ENCODE results near the gene KLK7.
"Not testable (repeated sequence)": the region's sequence is repeated elsewhere in the genome, so short reads cannot be mapped to it uniquely, and the experiment has no call there.

KLK7 gene

GRCh38 chr19:50974702-50975556, 8.8 kb downstream of the KLK7 start:
- no peak for DNase-seq

DNA sequence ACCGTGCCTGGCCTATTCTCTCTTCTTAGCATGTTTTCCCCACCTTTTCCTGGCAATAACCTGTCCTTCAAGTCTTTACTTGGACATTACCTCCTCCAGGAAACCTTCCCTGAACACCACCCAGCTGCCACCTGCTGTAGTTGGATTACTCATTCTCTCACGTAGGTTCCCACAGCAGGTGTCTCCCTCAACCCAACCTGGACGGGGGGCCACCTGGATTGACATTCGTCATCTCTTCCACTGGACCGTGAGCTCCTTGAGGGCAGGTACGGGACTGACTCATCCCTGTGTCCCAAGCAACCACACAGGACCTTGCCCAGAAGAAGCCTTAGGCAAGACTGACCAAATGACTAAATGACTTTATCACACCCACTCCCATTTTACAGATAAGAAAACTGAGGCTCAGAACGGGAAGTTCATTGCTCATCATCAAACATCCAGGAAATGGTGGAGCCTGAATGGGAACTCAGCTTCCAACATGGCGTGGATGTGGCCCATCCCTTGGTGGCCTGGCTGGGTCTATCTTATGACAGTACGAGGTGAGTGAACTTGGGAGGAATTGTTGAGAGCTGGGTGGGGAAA, 10.8 kb downstream of the KLK7 start:
- no peak for DNase-seq

GRCh38 chr19:50969810-50970209, 13.9 kb downstream of the KLK7 start:
- DNase-seq: not testable (repeated sequence)

DNA sequence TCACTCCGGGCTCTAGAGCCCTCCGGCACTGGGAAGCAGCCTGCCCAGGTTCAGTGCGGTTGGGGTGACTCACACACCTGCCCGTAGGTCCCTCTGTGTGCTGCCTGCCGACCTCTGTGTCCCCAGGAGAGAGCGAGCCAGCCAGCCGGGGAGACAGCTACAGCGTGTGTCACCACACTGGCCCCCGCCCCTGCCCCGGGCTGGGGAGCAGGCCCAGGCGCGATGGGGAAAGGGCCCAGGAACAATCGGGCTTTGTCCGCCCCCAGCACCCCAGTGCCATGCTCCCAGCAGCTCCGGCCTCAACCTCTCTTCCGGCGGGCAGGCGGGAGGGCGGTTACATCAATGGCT, 14.3 kb downstream of the KLK7 start, which contains the start of gene KLK6:
Gene KLK6 (minus strand): TSS at position 179 of the 348 bp plus-strand sequence. CDS start 1,487 bp downstream, outside the sequence.
- no peak for DNase-seq

GRCh38 chr19:50968716-50969412, 14.9 kb downstream of the KLK7 start:
- no peak for DNase-seq

- DNase-seq: no peak
Measured at GRCh38 chr19:50967929-50968715, 15.6 kb downstream of the KLK7 start.

- no peak for DNase-seq
Measured at GRCh38 chr19:50964266-50964665, 19.5 kb downstream of the KLK7 start.

GRCh38 chr19:50963381-50963780, 20.3 kb downstream of the KLK7 start:
- DNase-seq: no peak

GRCh38 chr19:50962245-50962644, 21.5 kb downstream of the KLK7 start:
- DNase-seq: no peak

DNA sequence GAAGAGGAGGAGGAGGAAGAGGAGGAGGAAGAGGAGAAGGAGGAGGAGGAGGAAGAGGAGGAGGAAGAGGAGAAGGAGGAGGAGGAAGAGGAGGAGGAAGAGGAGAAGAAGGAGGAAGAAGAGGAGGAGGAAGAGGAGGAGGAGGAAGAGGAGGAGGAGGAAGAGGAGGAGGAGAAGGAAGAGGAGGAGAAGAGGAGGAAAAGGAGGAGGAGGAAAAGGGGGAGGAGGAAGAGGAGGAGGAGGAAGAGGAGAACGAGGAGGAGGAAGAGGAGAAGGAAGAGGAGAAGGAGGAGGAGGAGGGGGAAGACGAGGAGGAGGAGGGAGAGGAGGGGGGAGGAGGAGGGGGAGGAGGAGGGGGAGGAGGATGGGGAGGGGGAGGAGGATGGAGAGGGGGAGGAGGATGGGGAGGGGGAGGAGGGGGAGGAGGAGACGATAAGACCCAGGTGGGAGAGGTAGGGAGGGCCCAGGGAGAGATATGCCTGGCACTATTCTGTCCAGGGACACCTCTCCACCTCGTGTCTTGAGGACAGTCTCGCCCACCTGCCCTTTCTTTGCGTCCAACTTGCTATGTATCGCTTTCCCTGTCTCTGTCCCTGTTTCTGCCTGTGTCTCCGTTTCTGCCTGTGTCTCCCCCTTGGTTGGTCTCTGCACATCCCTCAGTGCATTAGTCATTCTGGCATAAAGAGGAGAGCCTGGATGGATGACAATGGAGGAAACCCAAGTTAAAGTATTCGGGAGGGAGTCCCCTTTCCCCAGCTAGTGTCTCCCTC, 23.8 kb downstream of the KLK7 start:
- DNase-seq: no peak

GRCh38 chr19:50957587-50957986, 26.1 kb downstream of the KLK7 start:
- DNase-seq: no peak

GRCh38 chr19:50952910-50953309, 30.8 kb downstream of the KLK7 start, which contains the start of gene KLK5:
Gene KLK5, minus strand, starts transcription at chr19:50953038. Its CDS starts 381 bp downstream, at chr19:50952657.
- DNase-seq: no peak

GRCh38 chr19:50949861-50950260, 33.9 kb downstream of the KLK7 start:
- no peak for DNase-seq

DNA sequence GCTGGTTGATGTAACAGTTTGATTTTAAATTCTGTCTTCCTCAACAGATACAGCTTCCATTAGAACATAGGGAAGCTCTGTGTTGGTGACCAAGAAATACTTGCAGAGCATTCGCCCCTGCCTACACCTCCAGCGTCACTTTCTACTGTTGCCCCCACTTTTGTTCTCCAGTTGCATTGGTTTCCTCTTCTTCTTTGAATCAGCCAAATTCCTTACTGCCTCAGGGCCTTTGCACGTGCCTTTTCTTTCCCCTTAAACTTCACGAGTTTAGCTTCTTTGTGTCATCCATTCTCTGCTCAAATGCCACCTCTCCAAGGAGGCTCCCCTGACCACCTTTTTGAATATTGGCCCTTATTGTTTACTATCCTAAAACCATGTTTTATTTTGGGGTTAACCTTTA, 36.6 kb downstream of the KLK7 start:
- no peak for DNase-seq

GRCh38 chr19:50944795-50945194, 38.9 kb downstream of the KLK7 start:
- no peak for DNase-seq

DNA sequence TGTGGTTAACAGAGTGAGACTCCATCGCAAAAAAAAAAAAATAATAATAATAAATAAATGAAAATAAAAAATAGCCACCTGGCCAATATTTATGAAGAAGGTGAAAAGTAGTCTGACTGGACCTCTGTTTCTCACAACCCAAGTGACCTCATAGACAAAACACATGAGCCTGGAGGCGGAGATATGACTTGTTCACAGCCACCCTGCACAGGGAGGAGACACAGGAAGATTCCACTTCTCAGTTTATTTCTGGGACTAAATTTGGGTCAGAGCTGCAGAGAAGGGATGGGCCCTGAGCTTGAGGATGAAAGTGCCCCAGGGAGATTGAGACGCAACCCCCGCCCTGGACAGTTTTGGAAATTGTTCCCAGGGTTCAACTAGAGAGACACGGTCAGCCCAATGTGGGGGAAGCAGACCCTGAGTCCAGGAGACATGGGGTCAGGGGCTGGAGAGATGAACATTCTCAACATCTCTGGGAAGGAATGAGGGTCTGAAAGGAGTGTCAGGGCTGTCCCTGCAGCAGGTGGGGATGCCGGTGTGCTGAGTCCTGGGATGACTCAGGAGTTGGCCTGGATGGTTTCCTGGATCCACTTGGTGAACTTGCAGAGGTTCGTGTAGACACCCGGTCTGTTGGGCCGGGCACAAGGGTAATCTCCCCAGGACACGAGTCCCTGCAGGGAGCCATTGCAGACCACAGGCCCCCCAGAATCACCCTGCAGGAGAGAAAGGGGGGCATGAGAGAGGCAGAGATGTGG, 40.5 kb downstream of the KLK7 start:
- no peak for DNase-seq

DNA sequence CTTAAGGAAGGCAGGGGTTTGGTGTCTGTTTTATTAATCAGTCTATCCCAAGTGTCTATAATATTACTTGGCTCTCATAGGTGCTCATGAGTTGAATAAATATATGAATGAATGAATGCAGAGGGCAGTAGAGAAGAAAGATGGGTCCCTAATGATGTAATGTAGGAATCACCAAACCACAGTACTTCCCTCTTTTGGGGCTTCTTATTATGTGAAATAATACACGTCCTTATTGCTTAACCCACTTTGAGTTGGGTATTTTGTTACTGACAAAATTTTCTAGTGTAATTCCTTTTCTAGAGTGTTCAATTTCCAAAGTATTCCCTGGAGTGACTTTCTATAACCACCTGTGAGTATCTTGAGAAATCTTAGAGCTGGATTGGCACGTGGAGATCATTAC, 44.1 kb downstream of the KLK7 start:
- no peak for DNase-seq

DNA sequence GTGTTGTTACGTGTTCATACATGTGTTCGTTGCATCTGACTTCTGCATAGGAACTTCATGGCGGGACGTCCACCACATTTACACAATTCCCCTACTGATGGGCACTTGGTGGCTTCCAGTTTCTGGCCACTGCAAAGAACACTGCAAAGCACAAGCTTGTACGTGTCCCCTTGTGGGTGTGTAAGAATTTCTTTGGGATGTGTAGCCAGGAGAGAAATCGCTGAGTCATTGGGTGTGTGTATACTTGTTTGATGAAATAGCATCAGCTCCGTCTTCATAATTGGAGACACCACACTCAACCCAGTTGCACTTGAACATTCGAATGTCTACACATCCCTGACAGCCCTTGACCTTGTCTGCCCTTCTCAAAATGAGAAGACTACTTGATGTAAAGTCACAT, 50.1 kb downstream of the KLK7 start:
- no peak for DNase-seq

- no peak for DNase-seq
Measured at GRCh38 chr19:50932690-50933083, 51.0 kb downstream of the KLK7 start.

GRCh38 chr19:50932018-50932689, 51.6 kb downstream of the KLK7 start:
- DNase-seq: no peak

DNA sequence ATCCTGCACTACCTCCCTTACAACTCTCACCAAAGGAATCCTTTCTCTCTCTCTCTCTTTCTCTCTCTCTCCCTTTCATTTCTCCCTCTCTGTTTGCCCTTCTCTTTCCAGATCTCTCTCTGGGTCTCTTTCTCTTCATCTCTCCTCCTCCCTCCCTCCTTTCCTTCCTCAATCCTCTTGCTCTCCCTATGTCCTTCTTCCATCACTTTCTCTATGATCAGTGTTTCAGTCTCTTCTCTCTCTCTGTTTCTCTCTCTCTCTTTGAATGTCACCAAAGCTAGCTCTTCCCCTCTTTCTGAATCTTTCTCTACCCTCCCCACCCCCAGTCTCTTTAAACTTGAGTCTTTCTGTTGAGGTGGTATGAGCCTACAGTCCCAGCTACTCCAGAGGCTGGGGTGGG, 52.7 kb downstream of the KLK7 start:
- DNase-seq: no peak
